ENCODE measurements around the gene ADAM17. TPM values are rescaled to one million over a fixed set of nuclear protein-coding genes. Genes with fewer than 3 reads are reported as not detected.

Gene ADAM17
- polyA plus RNA-seq, 6 donors from 2014 or later, result 9.1 to 23.8 (median 21.3) TPM

GRCh38 chr2:9493478-9493877 is 62.2 kb downstream of the ADAM17 start:
- DNase-seq (no peak), ATAC-seq (ENCODE audit: low read depth in 2 of 2) (no peak)
- H3K27ac Mint-ChIP-seq, result peak overlapping the region in 2 of 6 donors; percentile 17 to 76
- no peaks in the 10 kb centered on the region for H3K27me3 Mint-ChIP-seq
- H3K4me3 Mint-ChIP-seq, result no peak overlapping the region
- H3K9me3 Mint-ChIP-seq, result no peaks in the 10 kb centered on the region
- H3K4me1 Mint-ChIP-seq, result peaks cover 0 to 5% (median 4%) of the 10 kb centered on the region in 3 donors
- peaks cover 13 to 31% of the 10 kb centered on the region in 2 donors for H3K36me3 Mint-ChIP-seq

DNA sequence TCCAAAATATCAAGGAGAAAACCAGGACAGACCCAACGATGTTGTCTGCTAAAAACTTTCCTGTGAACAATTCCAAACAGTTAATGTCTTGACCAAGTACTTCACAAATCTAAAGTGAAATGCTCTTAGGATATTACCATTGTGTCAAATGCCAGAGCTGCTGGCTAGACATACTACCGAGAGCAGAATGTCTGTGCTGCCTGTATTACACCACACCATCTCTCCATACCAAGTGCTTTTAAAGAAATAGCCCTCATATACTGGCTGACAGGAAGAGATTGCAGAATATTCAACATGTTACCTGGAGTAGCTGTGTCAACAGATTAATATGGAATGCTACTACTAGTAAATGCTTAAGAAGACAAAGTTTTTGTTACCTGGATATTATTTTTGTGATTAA is 62.7 kb downstream of the ADAM17 start:
- H3K36me3 Mint-ChIP-seq, result peaks cover 18 to 31% of the 10 kb centered on the region in 2 donors
- no peak overlapping the region for H3K4me3 Mint-ChIP-seq
- ATAC-seq (ENCODE audit: low read depth in 2 of 2), result no peak
- DNase-seq, result no peak
- no peaks in the 10 kb centered on the region for H3K9me3 Mint-ChIP-seq
- peaks cover 0 to 5% (median 4%) of the 10 kb centered on the region in 3 donors for H3K4me1 Mint-ChIP-seq
- H3K27ac Mint-ChIP-seq, result peak overlapping the region in 1 of 6 donors; percentile 17
- no peaks in the 10 kb centered on the region for H3K27me3 Mint-ChIP-seq

DNA sequence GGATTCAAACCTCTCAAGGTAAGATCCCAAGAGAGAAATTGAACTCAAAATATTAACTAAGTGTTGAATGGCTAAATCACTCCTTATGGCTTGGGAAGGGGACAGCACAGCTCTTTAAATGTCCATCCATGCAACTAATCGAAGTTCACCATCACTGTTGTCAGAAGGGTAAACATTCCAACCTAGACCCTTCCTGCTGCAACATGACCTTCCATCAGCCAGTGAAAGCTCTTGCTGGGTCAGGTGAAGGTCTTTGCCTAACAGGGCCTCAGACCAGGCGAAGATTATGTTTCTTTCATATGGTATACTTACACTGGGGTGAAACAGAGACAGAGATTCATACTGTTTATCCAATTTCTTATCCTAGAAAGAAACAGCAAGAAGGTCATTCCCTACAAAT is 64.8 kb downstream of the ADAM17 start:
- H3K36me3 Mint-ChIP-seq, result peaks cover 18 to 22% of the 10 kb centered on the region in 2 donors
- H3K4me3 Mint-ChIP-seq, result no peak overlapping the region
- H3K9me3 Mint-ChIP-seq, result no peaks in the 10 kb centered on the region
- no peaks in the 10 kb centered on the region for H3K27me3 Mint-ChIP-seq
- no peak for DNase-seq
- peaks cover 0 to 5% (median 4%) of the 10 kb centered on the region in 3 donors for H3K4me1 Mint-ChIP-seq
- ATAC-seq (ENCODE audit: low read depth in 2 of 2), result no peak
- H3K27ac Mint-ChIP-seq, result peak overlapping the region in 4 of 6 donors; percentile 15 to 47 (median 24)

DNA sequence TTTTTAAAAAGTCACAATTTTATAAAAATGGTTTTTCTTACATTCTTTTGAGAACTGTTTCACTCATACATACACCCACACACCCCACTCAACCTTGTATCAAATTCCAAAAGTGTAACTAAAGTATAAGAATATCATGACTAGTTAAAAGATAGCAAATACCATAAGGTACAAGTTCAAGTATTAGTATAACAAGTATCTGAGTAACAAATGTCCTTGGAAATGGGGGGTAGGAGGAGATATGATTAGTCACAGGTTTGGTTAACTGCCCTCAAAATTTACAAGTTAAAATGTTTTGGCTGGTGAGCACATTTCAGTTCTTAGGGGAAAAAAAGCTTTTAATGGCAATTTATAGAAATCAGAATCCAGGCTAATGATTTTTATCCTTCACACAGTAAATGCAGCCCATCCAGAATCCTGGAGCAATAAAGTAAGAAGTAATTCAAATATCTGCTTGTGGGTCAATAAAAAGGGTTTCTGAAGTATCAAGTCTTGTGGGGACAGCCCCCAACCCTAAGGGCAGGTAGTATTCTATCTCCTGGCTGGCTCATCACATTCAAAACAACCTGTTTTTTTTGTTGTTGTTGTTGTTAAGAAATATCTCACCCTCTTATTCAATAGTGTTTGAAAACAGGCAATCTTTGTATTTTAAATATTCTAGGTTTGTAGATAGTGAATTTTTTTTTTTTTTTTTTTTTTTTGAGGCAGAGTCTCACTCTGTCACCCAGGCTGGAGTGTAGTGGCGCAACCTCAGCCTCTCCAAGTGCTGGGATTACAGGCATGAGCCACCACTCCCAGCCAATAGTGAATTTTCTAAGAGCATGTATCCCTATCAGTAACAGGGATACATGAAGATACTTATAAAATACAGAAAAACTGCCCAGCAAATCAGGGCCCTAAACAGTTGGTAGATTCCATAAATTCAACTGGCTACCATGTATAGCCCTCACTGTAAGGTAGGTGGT is 66.8 kb downstream of the ADAM17 start:
- no peaks in the 10 kb centered on the region for H3K27me3 Mint-ChIP-seq
- peaks cover 4 to 20% of the 10 kb centered on the region in 2 donors for H3K36me3 Mint-ChIP-seq
- H3K4me1 Mint-ChIP-seq, result no peaks in the 10 kb centered on the region
- ATAC-seq (ENCODE audit: low read depth in 2 of 2) (no peak), DNase-seq (no peak)
- no peak overlapping the region for H3K4me3 Mint-ChIP-seq
- H3K9me3 Mint-ChIP-seq, result no peaks in the 10 kb centered on the region
- H3K27ac Mint-ChIP-seq, result peak overlapping the region in 4 of 6 donors; percentile 12 to 34 (median 25)

DNA sequence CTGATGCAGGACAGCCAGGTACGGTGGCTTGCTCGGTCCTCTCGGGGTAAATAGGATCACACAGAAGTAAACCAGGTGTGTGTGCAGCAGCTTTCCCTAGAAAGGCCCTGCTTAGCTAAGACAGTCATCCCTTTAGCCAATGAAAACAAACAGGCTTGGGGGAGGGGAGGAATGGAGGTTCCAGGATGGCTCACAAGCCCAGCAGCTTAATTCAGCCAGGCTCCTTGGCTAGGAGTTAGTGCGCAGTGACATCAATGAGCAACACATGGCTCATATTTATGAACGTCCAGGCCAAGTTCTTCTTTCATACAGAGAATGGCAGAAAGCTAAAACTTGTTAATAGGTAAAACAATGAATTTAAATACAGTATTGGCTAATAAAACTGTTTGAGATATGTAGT is 71.1 kb downstream of the ADAM17 start:
- Mint-ChIP-seq H3K27ac (peak overlapping the region in 2 of 6 donors; percentile 16 to 54), H3K4me3 (peak overlapping the region in 1 of 8 donors; percentile 3), H3K9me3 (no peaks in the 10 kb centered on the region), H3K36me3 (peaks cover 0 to 14% of the 10 kb centered on the region in 2 donors), H3K27me3 (no peaks in the 10 kb centered on the region), H3K4me1 (peaks cover 0 to 9% (median 0%) of the 10 kb centered on the region in 3 donors)
- ATAC-seq (ENCODE audit: low read depth in 2 of 2) (no peak), DNase-seq (no peak)

DNA sequence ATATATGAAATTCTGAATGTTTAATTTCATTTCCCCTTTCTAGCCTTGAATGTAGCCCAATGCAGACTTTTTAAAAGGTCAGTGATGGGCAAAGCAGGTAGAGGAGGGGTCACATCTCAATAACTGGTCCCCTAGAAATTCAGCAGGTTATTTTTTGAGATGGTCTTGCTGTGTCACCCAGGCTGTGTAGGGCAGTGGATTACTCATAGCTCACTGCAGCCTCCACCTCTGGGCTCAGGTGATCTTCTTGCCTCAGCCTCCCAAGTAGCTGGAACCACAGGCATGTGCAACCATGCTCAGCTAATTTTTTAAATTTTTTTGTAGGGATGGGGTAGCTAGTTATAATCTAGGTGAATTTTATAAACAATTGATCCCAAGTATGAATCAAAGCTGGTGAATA is 72.5 kb downstream of the ADAM17 start:
- ATAC-seq (ENCODE audit: low read depth in 2 of 2) (no peak), DNase-seq (no peak)
- no peak overlapping the region for H3K4me3 Mint-ChIP-seq
- H3K36me3 Mint-ChIP-seq, result peaks cover 0 to 8% of the 10 kb centered on the region in 2 donors
- no peaks in the 10 kb centered on the region for H3K9me3 Mint-ChIP-seq
- no peaks in the 10 kb centered on the region for H3K27me3 Mint-ChIP-seq
- H3K4me1 Mint-ChIP-seq, result peaks cover 5 to 14% (median 9%) of the 10 kb centered on the region in 3 donors
- peak overlapping the region in 2 of 6 donors; percentile 29 to 85 for H3K27ac Mint-ChIP-seq

GRCh38 chr2:9480157-9480556 is 75.5 kb downstream of the ADAM17 start:
- Mint-ChIP-seq H3K36me3 (no peaks in the 10 kb centered on the region), H3K4me1 (peaks cover 18 to 41% (median 24%) of the 10 kb centered on the region in 3 donors), H3K27ac (peak overlapping the region in 2 of 6 donors; percentile 34 to 86), H3K4me3 (no peak overlapping the region), H3K27me3 (no peaks in the 10 kb centered on the region), H3K9me3 (no peaks in the 10 kb centered on the region)
- ATAC-seq (ENCODE audit: low read depth in 2 of 2), result no peak
- DNase-seq, result no peak

DNA sequence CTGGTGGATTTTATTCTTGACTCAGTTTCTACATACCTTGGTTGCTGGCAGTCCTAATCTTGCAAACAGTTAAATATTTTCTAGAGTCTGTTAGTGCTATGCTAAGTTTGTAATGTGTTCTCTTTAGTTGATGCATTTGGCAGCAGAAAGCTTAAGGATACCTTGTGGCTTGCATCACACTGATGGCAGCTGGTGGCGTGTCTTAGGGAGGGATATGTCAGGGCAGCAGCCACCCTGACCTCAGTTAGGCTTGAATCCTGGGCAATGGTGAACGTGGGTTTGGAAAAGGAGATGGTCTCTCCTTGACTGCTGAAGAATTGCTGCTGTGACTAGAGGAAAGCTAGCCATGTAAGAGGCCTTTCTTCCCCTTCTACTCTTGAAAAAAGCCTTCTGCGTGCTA is 77.1 kb downstream of the ADAM17 start:
- Mint-ChIP-seq H3K27ac (peak overlapping the region in 2 of 6 donors; percentile 5 to 34), H3K4me1 (peaks cover 18 to 46% (median 27%) of the 10 kb centered on the region in 3 donors), H3K4me3 (no peak overlapping the region), H3K27me3 (no peaks in the 10 kb centered on the region), H3K9me3 (no peaks in the 10 kb centered on the region), H3K36me3 (no peaks in the 10 kb centered on the region)
- DNase-seq (no peak), ATAC-seq (ENCODE audit: low read depth in 2 of 2) (no peak)

GRCh38 chr2:9477914-9478313 is 77.7 kb downstream of the ADAM17 start:
- Mint-ChIP-seq H3K4me1 (peaks cover 22 to 52% (median 31%) of the 10 kb centered on the region in 3 donors), H3K27ac (no peak overlapping the region), H3K9me3 (no peaks in the 10 kb centered on the region), H3K4me3 (no peak overlapping the region), H3K36me3 (no peaks in the 10 kb centered on the region), H3K27me3 (no peaks in the 10 kb centered on the region)
- no peak for DNase-seq
- ATAC-seq (ENCODE audit: low read depth in 2 of 2), result no peak

DNA sequence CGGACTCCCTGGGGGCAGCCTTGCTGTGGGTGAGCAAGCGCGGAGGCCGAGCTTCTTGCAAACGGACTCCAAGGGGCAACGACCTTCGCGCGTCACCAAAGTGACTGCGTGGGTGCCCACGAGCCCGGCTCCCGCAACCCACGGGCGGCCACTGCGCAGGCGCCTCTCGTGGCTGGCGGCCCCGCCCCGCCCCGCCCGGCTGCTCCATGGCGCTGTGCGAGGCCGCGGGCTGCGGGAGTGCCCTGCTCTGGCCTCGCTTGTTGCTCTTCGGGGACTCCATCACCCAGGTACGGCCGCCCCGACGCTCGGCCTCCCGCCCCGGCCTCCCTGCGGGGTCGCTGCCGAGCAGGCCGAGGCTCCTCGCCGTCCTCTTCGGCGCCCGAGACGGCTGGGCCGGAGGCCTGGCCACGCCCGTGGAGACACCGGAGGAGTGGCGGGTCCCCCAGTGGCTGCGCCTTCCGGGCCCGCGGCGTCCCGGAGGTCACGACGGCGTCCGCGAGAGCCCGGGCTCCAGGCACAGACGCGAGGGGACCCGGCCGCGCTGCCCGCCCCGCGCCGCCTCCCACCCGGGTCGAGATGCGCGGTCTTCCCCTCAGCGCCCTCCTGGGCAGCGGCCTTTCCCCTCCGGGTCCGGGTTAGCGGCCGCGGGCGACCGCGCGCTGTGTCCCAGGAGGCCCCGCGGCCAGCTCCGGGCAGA is 81.1 kb downstream of the ADAM17 start, which contains the start of gene IAH1:
IAH1 (plus strand) TSS at position 191 of the 697 bp plus-strand sequence; CDS start at position 207, 16 bp downstream.
- peak; percentile 81 to 82 for ATAC-seq (ENCODE audit: low read depth in 2 of 2)
- Mint-ChIP-seq H3K4me1 (peaks cover 22 to 51% (median 31%) of the 10 kb centered on the region in 3 donors), H3K36me3 (peaks cover 0 to 5% of the 10 kb centered on the region in 2 donors), H3K4me3 (peak within 1 kb of the TSS; percentile 79 to 92 (median 86)), H3K9me3 (no peaks in the 10 kb centered on the region), H3K27ac (peak within 1 kb of the TSS; percentile 69 to 94 (median 82)), H3K27me3 (no peaks in the 10 kb centered on the region)
- DNase-seq, result peak; percentile 69

DNA sequence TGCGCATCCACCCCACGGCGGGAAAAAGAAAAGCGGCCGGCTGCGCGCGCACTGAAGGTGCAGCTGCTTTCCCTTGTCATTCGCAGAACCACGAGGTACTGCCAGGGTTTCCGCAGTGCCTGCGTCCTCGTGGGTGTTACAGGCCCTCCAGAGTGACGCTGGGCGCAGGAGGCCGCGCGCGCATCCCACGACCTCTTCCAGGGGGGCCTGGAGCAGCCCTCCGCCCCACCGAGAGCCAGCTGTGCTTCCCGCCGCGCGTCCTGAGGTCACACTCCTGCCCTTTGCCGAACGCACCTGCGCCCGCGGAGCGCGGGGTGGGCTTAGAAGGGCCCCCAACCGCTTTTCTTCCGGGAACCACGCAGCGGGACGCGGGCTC is 81.7 kb downstream of the ADAM17 start:
- Mint-ChIP-seq H3K9me3 (no peaks in the 10 kb centered on the region), H3K4me3 (peak overlapping the region; percentile 79 to 92 (median 86)), H3K36me3 (peaks cover 0 to 5% of the 10 kb centered on the region in 2 donors), H3K27me3 (no peaks in the 10 kb centered on the region), H3K4me1 (peaks cover 18 to 48% (median 31%) of the 10 kb centered on the region in 3 donors), H3K27ac (peak overlapping the region; percentile 57 to 94 (median 82))
- ATAC-seq (ENCODE audit: low read depth in 2 of 2) (peak; percentile 63 to 70), DNase-seq (no peak)

- ATAC-seq (ENCODE audit: low read depth in 2 of 2), result peak in 1 of 2 donors; percentile 3
- H3K36me3 Mint-ChIP-seq, result peaks cover 0 to 5% of the 10 kb centered on the region in 2 donors
- H3K4me1 Mint-ChIP-seq, result peaks cover 15 to 48% (median 29%) of the 10 kb centered on the region in 3 donors
- DNase-seq, result peak; percentile 14
- no peaks in the 10 kb centered on the region for H3K27me3 Mint-ChIP-seq
- H3K4me3 Mint-ChIP-seq, result peak overlapping the region; percentile 79 to 92 (median 86)
- no peaks in the 10 kb centered on the region for H3K9me3 Mint-ChIP-seq
- peak overlapping the region in 5 of 6 donors; percentile 82 to 94 (median 83) for H3K27ac Mint-ChIP-seq
Observed at GRCh38 chr2:9473308-9473984, 82.2 kb downstream of the ADAM17 start.

DNA sequence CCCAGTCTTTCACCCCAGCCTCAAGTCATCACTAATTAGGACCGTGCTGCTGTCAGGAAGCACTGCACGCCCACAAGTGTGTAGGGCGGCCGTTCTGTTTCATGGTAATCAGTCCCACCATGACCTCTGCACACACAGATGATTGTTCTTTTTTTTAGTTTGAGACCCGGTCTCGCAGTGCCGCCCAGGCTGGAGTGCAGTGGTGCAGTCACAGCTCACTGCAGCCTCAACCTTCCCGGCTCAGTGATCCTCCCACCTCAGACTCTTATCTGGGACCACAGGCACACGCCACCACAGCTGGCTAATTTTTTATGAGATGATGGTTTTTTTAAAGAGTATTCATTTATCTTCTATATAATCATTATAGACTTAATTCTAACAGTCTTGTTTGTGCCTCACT is 83.1 kb downstream of the ADAM17 start:
- H3K27ac Mint-ChIP-seq, result peak overlapping the region in 1 of 6 donors; percentile 24
- H3K27me3 Mint-ChIP-seq, result no peaks in the 10 kb centered on the region
- DNase-seq (no peak), ATAC-seq (ENCODE audit: low read depth in 2 of 2) (no peak)
- H3K4me3 Mint-ChIP-seq, result peak overlapping the region; percentile 18 to 90 (median 84)
- H3K9me3 Mint-ChIP-seq, result no peaks in the 10 kb centered on the region
- H3K4me1 Mint-ChIP-seq, result peaks cover 14 to 42% (median 27%) of the 10 kb centered on the region in 3 donors
- peaks cover 0 to 5% of the 10 kb centered on the region in 2 donors for H3K36me3 Mint-ChIP-seq

Data from naive B cell (primary cell).